Right ventricle myocardium inferior (tissue), 1 donor: ENCODE results near the gene ANTKMT. TPM values are rescaled to one million over a fixed set of nuclear protein-coding genes. Genes with fewer than 3 reads are reported as not detected.

Source experiments
- ATAC-seq: fragments of 200-7000 bp; cut with Tn5 transposase; one replicate; pipeline ENCODE4 v1.9.1; 2020; ENCODE audit warnings: mild to moderate bottlenecking, moderate library complexity
- DNase-seq: peaks from one replicate; pipeline ENCODE4 v3.0.0; 2021; ENCODE audit errors: missing footprints
- intact Hi-C: fragments of 100-400 bp; cut with DNase I; formaldehyde crosslinking; loops from one replicate; pipeline ENCODE4 v1.11.0; 2022
- total RNA-seq: library from RNA; stranded (reverse); fragmentation: NEBNext Ultra II Directional; extraction: Animal tissue kit (Norgen Biotek cat#: 25700); gene quantifications from one replicate; pipeline ENCODE4 v1.2.1, GENCODE V29; 2021
- donor health status: DM: no; HTN: yes; CAD: no; lungs with severe emphysema.

The ANTKMT gene
- total RNA-seq, 1 donor from 2014 or later: 29.1 TPM

GRCh38 chr16:719815-720446 is 1.0 kb upstream of the ANTKMT start:
- no peak for ATAC-seq

DNA sequence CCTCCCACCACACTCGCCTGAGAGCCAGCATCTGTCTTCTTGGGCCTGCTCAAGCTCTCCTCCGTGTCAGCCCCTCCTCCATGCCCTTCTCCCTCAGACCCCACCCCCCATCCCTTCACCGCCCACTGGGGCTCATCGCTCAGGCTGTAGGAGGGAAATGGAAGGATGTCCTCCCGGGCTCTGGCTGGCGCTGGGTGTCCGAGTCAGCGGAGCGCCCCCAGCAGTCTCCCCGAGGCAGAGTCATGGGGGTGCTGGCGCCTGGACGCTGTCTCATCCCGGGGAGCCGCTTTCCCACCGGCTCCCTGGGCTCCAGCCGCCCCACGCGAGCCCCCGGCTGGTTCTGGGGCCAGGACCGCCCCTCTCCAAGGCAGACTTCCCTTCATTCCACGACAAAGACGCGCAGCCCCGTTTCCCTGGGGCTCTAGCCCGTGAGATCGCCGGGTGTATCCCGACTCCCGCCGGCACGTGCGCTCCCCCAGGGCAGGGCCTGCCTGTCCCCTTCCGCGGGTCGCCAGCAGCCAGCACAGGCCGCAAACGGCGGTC is 428 bp upstream of the ANTKMT start:
- intact Hi-C loops: loop anchor here (5.0 kb wide), 1 partner anchor 33 kb away; no protein-coding TSS in a partner anchor
- DNase-seq (no peak), ATAC-seq (peak; percentile 56)

More at GRCh38 chr16:719815-720446, 1.0 kb upstream of the ANTKMT start:
- DNase-seq: no peak
- intact Hi-C loops: loop anchor here (5.0 kb wide), 1 partner anchor 33 kb away; no protein-coding TSS in a partner anchor

GRCh38 chr16:721765-722540 is 1.0 kb downstream of the ANTKMT start:
- no peak for ATAC-seq
- no peak for DNase-seq
- intact Hi-C loops: loop anchor here (5.0 kb wide), 1 partner anchor 35 kb away; no protein-coding TSS in a partner anchor

- no peak for ATAC-seq
- intact Hi-C loops: loop anchor here (5.0 kb wide), 1 partner anchor 36 kb away; no protein-coding TSS in a partner anchor
- DNase-seq: no peak
Measured at GRCh38 chr16:722835-723633, 2.1 kb downstream of the ANTKMT start.

- no peak for ATAC-seq
- intact Hi-C loops: loop anchor here (5.0 kb wide), 1 partner anchor 36 kb away; no protein-coding TSS in a partner anchor
- no peak for DNase-seq
Measured at GRCh38 chr16:723695-724094, 2.7 kb downstream of the ANTKMT start.

DNA sequence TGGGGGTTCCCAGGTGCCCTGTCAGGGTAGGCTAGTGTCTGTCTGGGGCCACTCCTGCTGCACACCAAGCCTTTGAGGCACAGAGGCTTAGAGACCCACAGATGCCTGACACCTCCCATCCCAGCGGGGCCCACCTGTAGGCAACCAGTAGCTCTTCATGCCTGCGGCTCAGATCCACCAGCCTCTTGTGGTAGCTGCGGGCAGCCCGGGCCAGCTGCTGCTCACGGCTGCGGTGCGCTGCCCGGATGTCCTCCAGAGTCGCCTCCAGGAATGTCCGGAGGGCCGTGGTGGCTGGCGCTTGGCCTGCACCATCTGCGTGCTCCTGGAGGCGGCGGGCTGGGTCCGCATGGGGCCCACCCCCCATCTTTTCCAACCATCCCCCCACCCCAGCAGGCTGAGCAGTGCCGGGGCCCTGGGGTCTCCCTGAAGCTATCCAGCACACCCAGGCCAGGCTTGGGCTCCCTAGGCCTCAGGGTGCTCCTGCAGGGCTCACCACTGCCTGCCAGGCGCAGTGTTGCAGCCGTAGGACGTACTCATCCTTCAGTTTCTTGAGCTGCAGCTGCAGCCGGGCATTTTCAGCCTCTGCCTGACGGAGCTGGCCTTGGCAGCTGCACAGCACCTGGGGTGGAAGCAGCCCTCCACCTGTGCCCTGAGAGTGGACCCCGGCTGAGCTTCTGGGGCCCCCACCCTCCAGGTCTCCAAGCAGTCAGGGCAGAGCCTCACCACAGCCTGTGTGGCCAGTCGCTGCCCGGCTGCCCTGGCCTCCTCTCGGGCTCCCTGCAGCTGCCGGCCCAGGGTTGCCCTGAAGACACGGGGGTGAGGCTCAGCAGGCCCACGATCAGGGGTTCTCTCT is 3.5 kb downstream of the ANTKMT start:
- intact Hi-C loops: loop anchor here (5.0 kb wide), 1 partner anchor 37 kb away; no protein-coding TSS in a partner anchor
- no peak for ATAC-seq
- no peak for DNase-seq

DNA sequence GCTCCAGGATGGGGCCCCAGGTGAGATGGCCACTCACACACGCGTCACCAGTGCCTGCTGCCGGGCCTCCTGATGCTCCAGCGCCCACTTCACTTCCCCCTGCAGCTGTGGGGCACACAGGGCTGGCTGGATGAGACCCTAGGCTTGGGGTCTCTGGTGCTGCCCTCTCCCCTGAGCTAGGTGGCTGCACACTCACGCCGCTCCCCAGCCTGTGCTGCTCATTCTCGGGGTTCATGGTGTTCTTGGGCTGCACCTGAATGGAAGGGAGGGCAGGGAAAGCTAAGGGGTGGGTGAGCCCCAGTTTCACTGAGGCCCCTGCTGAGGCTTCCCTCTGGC is 4.1 kb downstream of the ANTKMT start:
- DNase-seq (no peak), ATAC-seq (no peak)
- intact Hi-C loops: no loop called here

DNA sequence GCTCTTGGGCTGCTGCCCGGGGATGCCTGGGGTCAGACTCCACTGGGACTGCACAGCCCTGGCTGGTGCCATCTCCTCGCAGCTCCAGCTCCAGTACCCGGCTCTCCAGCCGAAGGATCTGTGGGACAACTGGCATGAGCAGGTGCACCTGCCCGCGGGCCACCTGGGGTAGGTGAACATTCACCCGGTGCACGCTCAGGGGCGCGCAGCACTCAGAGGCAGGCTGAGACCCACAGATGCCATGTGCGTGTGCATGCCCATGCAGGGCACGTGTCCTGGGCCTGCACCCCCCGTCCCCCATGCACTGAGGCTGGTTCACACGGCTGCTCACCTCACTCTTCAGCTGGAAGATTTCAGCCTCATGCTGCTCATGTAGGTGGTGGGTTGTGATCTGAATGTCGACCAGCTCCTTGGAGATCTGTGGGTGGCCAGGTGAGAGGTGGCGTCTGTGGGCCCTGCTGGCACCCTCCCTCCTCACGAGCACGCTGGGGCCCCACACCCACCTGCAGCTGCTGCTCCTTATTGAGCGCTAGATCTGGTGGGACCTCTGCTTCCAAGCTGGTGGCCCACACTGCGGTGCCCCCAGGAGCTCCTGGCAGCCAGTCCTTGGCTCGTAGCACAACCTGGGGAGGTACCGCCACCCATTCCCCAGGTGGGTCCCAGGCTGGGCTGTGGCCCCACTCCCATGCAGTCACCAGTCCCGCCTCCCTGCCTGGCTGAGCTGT is 4.7 kb downstream of the ANTKMT start:
- DNase-seq: no peak
- intact Hi-C loops: no loop called here
- no peak for ATAC-seq

- DNase-seq: no peak
- no peak for ATAC-seq
- intact Hi-C loops: no loop called here
Measured at GRCh38 chr16:726188-726437, 5.2 kb downstream of the ANTKMT start.

- ATAC-seq: peak; percentile 45
- DNase-seq: no peak
- intact Hi-C loops: no loop called here
Measured at GRCh38 chr16:726438-727290, 5.7 kb downstream of the ANTKMT start, which contains the start of the genes CCDC78 and HAGHL. Gene CCDC78, minus strand, starts transcription at chr16:726443. Its CDS starts 76 bp downstream, at chr16:726367. Gene HAGHL, plus strand, starts transcription at chr16:727106. Its CDS starts 404 bp downstream, at chr16:727510.

DNA sequence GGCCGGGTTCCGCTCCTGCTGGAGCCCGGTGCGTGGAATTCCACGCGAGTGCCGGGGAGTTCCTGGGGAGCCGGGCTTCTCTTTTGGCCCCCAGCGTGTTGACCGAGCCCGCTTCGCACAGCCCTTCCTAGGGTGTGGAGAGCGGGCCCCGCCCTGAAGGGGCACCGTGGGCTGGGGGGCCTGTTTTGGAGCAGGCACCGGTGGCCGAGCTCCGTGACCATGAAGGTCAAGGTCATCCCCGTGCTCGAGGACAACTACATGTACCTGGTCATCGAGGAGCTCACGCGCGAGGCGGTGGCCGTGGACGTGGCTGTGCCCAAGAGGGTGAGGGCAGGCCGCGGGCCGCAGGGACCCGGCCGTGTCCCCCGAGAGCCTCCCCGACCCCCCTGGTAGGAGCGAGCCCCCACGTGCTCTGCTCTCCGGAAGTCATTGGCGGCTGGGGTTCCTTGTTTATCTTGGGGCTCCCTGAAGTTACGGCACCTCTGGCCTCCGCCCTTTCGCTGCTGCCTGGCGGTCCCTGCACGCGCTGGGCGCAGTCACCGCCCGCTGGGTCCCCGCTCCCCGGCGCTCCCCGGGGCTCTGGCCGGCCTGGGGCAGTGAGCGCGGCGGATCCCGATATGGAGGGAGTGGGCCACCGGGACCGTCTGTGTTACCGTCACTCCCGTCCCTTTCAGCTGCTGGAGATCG is 6.5 kb downstream of the ANTKMT start:
- no peak for ATAC-seq
- DNase-seq: no peak
- intact Hi-C loops: no loop called here

DNA sequence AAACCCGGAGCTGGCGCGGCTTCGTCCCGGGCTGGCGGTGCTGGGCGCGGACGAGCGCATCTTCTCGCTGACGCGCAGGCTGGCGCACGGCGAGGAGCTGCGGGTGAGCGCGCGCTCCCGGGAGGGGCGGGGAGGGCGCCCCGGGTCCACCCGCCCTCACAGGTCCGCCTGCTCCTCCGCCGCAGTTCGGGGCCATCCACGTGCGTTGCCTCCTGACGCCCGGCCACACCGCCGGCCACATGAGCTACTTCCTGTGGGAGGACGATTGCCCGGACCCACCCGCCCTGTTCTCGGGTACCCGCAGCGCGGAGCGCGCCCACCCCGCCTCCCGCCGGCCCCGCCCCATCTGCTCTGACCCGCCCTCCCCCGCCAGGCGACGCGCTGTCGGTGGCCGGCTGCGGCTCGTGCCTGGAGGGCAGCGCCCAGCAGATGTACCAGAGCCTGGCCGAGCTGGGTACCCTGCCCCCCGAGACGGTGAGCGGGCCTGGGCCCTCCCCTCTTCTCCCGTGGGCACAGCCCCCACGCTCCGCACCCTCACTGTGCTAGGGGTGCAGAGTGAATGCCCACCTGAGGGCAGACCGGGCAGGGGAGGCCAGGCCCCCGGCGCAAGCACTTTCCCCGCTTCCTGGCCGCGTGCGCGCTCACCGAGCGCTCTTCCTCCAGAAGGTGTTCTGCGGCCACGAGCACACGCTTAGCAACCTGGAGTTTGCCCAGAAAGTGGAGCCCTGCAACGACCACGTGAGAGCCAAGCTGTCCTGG is 7.4 kb downstream of the ANTKMT start:
- no peak for DNase-seq
- intact Hi-C loops: no loop called here
- peak; percentile 25 for ATAC-seq

DNA sequence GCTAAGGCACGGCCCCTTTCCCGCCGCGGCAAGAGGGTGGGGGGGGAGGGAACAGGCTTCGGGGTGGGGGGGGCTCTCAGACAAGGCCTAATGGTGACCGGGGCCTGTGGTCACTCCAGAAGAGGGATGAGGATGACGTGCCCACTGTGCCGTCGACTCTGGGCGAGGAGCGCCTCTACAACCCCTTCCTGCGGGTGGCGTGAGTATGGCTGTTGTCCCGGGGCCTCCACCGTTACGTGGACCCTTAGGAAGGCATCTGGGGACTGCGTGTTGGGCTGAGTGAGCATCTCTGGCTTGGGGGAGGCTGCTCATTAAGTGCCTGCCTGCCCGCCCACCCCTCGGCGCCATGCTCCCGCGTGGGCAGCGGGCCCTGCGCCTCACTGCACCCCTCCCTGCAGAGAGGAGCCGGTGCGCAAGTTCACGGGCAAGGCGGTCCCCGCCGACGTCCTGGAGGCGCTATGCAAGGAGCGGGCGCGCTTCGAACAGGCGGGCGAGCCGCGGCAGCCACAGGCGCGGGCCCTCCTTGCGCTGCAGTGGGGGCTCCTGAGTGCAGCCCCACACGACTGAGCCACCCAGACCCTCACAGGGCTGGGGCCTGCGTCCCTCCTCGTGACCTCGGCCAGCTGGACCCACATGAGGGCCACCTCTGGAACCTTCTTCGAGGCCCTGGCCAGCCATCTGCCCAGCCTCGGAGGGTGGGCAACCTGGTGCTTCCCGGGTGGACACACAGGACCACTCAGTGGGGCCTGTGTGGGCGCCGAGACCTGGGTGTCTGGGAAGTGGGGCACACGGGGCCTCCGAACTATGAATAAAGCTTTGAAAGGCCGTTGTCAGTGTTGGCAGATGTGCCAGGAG is 8.2 kb downstream of the ANTKMT start:
- DNase-seq (no peak), ATAC-seq (no peak)
- intact Hi-C loops: no loop called here

DNA sequence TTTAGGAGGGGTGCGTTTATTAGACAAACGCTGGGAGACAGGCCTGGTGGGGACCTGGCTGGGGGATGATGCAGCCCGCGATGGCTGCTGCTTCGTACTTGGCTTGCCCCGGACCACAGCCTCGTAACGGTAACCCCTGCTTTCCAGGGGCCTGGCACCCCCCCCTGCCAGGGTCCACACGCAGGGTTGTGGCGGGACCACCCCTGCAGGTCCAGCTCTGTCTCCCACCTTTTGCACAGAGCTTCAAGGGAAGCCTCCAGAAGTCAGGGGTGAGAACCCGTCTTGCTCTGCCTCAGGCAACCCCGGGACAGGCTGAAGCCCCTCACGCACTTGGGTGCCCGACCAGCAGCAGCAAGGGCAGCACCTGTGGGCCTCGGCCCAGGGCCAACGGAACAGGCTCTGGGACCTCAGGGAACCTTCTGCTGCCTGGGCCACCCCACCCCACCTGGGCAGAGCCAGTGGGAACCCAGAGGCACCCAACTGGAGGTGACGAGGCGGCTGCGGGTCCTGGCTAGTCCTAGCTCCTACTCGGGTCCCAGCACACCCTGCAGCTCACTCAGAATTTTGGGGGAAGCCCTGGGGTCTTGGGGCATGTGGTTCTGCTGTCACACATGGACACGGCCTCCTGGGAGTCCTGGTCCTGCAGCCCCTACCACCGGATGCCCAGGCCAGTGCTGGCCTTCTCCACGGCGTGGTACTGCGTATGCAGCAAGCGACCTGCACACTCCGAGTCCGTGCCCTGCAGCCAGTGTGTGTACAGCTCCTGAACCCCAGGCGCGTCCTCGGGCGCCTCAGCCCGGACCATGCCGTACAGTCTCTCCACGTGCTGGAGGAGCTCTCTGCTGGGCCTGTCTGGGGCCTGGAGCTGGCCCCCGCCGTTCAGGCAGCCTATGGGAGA is 9.1 kb downstream of the ANTKMT start:
- intact Hi-C loops: no loop called here
- ATAC-seq (no peak), DNase-seq (no peak)
